ENCODE measurements around the gene SLCO2B1.
A peak's percentile ranks its signal among the peaks of the same experiment; 100 is the strongest.
"Not testable (repeated sequence)": the region's sequence is repeated elsewhere in the genome, so short reads cannot be mapped to it uniquely, and the experiment has no call there.

SLCO2B1 gene, protein sequence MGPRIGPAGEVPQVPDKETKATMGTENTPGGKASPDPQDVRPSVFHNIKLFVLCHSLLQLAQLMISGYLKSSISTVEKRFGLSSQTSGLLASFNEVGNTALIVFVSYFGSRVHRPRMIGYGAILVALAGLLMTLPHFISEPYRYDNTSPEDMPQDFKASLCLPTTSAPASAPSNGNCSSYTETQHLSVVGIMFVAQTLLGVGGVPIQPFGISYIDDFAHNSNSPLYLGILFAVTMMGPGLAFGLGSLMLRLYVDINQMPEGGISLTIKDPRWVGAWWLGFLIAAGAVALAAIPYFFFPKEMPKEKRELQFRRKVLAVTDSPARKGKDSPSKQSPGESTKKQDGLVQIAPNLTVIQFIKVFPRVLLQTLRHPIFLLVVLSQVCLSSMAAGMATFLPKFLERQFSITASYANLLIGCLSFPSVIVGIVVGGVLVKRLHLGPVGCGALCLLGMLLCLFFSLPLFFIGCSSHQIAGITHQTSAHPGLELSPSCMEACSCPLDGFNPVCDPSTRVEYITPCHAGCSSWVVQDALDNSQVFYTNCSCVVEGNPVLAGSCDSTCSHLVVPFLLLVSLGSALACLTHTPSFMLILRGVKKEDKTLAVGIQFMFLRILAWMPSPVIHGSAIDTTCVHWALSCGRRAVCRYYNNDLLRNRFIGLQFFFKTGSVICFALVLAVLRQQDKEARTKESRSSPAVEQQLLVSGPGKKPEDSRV

GRCh38 chr11:75150879-75151278 lies at the start of gene SLCO2B1:
SLCO2B1 (plus strand) TSS chr11:75151107; CDS start chr11:75151382, 275 bp downstream.
- no peak for DNase-seq (ENCODE audit: low read depth in 2 of 2)

DNA sequence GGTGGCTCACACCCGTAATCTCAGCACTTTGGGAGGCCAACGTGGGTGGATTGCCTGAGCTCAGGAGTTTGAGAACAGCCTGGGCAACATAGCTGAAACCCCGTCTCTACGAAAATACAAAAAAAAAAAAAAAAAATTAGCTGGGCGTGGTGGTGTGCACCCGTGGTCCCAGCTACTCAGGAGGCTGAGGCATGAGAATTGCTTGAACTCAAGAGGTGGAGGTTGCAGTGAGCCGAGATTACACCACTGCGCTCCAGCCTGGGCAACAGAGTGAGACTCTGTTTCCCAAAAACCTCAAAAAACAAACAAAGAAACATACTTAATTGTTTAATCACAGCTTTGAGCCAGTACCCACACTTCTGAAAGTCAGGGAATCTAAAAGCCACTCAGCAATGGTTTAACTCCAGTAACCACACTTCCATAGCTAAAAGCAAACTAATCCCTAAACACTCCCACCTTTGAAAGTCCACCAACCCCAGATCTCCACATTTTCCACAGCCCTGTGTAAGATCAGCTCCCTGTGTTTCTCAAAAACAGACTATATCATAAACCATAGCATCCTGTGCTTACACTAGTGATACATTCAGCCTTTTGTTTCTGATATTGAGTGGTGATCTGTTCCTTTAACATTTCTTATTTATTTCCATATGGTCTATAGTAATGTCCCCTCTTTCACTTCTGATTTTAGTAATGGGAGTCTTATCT lies 49.3 kb upstream of the SLCO2B1 start:
- DNase-seq (ENCODE audit: low read depth in 2 of 2) = no peak

DNA sequence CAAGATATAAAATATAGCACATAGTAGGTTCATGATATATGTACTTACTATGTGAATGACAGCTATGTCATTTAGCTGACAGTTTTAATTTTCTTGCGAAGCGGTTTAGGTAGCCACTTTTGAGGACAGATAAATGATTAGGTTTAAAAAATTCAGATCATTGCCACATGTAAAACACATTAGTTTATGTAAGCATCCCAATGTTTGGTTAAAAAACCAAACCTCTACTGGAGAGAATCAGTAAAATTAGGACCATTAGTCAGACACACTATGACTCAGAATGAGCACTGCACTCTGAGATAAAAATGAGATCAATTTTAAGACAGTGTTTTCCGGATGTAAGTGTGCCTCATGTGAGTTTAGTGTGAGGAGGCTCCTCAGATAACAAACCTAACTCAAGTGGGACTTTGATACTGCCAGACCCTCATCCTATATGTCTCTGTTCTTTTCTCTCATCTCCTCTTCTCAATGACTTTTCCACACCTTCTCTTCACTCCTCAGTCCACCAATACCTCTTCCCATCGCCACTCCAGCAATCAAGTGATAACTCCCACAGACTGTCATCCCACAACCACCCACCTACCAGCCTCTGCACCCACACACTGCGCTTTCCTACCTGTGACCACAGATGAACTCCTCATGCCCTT lies 47.4 kb upstream of the SLCO2B1 start:
- no peak for DNase-seq (ENCODE audit: low read depth in 2 of 2)

DNA sequence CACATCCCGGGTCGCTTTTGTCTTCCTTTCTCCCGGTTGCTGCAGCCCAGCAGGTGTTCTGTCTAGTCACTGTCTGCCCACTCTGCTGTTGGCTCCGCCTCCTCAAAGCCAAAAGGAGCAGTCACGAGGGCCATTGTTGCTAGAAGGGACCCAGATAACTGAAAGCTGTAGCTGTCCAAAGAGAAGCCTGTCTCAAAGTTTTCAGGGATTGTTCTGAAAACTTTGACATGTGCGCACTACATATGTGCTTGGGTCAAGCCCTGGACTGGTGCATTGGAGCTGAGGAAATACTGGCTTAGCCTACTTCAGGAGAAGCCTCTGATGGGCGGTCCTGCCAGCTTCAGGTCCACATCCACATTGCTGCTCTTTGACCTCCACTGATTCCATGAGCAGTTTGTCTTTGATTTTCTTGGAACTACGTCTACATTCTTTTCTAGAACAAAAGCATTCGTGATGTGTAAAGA lies 45.4 kb upstream of the SLCO2B1 start:
- DNase-seq (ENCODE audit: low read depth in 2 of 2) = no peak

DNA sequence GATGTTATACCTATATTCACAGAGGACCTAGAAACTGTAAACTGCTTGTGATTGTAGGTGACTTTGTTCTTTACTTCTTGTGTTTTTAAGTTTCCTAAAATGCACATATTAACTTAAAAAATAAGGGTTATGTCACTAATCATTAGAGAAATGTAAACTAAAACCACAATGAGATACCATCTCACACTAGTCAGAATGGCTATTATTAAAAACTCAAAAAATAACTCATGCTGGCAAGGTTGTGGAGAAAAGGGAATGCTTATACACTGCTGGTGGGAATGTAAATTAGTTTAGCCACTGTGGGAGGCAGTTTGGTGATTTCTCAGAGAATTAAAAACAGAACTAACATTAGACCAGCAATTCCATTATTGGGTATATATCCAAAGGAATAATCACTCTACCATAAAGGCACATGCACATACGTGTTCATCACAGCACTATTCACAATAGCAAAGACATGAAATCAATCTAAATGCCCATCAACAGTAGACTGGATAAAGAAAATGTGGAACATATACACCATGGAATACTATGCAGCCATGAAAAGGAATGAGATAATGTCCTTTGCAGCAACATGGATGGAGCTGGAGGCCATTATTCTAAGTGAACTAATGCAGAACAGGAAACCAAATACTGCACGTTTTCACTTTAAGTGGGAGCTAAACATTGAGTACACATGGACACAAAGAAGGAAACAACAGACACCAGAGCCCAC lies 44.8 kb upstream of the SLCO2B1 start:
- not testable (repeated sequence) for DNase-seq (ENCODE audit: low read depth in 2 of 2)

GRCh38 chr11:75107187-75107586 lies 43.7 kb upstream of the SLCO2B1 start:
- DNase-seq (ENCODE audit: low read depth in 2 of 2) = no peak

DNA sequence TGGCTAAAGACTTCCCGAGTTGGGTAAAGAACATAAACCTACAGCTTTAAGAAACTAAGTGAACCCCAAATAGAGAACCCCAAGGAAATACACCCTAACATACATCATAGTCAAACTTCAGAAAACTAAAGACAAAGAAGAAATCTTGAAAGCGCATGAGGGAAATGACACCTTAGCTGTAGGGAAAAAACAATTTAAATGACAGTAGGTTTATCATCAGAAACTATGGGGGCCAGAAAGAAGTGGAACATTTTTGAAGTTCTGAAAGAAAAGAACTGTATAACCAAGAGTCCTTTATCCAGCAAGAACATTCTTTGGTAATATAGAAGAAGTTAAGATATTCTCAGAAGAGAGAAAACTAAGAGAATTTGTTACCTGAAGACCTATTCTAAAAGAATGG lies 38.7 kb upstream of the SLCO2B1 start:
- DNase-seq (ENCODE audit: low read depth in 2 of 2) = no peak

GRCh38 chr11:75113030-75113429 lies 37.9 kb upstream of the SLCO2B1 start:
- DNase-seq (ENCODE audit: low read depth in 2 of 2) = no peak

DNA sequence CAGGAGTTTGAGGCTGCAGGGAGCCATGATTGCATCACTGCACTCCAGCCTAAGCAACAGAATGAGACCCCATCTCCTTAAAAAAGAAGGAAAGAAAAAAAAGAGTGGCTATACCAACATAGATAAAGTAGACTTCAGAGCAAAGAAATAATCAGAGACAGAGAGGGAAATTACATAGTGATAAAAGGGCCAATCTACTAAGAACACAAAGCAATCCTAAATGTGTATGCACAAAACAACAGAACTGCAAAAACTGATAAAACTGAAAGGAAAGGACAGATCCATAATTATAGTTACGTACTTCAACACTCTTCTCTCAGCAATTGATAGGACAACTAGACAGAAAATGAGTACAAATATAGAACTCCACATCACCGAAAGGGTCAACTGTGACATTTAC lies 36.4 kb upstream of the SLCO2B1 start:
- no peak for DNase-seq (ENCODE audit: low read depth in 2 of 2)

GRCh38 chr11:75118577-75118976 lies 32.3 kb upstream of the SLCO2B1 start:
- DNase-seq (ENCODE audit: low read depth in 2 of 2) = no peak

DNA sequence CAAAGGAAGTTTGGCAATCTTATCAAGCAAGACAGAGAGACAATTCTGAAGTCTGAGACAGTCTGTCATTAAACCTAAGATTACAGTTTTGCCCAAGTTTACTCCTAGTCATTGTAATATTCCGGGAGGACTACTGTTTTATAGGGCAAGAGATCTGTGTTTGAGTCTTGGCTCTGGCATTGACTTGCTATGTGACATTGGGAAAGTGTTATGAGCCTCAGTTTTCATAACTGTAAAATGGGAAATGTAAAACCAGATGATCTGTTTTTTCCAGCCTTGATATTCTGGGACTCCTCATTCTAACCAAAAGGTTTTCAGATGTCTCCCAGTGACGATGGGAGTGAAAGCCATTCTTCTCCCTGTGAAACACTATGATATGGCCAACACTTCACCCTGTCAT lies 24.3 kb upstream of the SLCO2B1 start:
- no peak for DNase-seq (ENCODE audit: low read depth in 2 of 2)

DNA sequence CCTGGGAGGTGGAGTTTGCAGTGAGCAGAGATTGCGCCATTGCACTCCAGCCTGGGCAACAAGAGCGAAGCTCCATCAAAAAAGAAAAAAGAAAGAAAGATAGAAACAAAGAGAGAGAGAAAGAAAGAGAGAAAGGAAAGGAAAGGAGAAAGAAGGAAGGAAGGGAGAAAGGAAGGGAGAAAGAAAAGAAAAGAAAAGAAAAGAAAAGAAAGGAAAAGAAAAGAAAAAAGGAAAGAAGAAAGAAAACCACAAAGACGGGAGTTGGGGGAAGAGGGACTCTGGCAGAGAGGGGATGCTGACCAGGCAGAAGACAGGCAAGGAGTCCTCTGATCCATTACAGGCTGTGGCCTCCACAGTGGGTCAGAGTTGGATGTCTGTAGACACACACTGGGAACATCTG lies 18.8 kb upstream of the SLCO2B1 start:
- DNase-seq (ENCODE audit: low read depth in 2 of 2) = no peak

- DNase-seq (ENCODE audit: low read depth in 2 of 2) = no peak
These were observed 16.9 kb upstream of the SLCO2B1 start for GRCh38 chr11:75133976-75134375.

DNA sequence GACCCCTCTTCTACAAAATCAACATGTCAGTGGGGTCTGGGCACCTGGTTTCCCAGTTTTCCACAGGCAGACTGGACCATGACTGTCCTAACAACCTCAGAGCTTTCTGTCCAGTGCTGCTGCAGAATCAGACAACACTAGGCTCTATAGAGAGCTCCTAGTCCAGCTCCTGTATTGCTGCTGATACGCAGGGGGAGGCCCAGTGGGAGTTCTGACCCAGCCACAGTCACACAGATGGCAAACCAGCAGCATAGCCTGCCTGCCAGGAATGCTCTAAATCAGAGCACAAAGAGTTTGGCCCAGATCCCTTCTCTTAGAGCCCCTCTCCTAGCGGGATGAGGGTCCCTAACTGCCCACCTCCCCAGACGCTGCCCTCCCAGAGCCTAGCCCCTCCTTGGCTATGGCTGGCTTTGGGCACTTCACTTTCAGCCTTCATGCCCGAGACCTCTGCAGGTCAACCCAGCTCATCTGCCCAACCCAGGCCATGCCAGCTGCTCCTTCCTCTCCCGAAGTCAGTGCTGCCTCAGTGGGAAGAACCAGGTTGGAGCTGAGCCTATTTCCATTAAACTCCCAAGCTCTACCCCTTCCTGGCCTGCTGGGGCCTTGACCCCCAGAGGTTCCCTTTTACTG lies 15.8 kb upstream of the SLCO2B1 start:
- no peak for DNase-seq (ENCODE audit: low read depth in 2 of 2)

DNA sequence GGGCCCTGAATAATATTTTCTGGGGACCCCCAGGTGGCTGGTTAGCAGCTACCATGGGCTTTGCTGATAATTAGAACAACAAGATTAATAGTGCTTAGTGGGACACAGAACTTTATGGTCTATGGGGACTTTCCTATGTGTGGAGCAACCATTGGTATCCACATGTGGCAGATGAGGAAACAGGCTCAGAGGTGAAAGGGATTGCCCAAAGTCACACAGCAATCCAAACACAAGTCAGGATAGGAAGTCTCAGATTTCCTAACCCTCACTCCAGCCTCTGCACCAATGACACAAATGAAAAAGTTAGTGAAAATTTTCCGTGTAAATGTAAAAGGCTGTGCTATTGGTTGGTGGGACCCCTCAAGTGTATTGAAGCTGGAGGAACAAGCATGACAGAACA lies 15.3 kb upstream of the SLCO2B1 start:
- DNase-seq (ENCODE audit: low read depth in 2 of 2) = no peak

DNA sequence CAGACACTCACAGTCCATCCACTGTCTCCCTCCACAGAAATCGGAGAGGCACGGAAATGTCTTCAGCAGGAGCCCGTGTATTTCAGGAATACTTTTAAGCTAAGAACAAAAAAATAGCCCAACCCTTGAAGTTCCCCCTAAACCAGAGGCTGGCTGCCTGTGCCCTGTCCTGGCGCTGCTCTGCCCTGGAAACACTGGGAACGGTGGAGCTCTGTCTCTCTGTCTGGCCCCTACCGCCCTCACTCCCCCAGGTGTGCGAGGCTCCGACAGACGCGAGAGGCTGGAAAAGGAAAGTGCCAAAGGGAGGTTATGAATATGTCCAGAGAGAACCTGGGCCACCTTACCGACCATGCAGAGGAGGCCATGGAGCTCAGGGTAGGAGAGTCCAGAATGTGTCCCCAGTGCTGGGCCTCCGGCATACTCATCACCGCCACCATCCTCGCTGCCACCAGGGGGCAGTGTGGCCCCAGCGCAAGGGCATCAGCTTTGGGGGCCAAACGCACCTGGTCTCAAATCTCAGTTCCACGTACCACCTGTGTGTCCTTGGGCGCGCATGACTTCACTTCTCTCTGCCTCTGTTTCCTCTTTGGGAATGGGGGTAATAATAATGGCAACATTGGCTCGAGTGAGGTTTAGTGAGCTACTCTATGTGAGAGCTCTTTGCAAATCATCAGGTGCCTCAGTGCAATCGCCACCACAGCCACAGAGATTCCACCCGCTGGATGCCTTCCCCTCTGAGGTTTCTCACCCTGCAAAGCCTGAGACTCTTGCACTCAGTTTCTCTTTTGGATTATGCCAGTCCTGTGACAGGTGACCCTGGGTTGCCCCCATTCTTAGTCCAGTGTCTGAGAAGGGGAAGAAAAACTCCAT lies 10.4 kb upstream of the SLCO2B1 start:
- DNase-seq (ENCODE audit: low read depth in 2 of 2) = peak; percentile 76 to 78

GRCh38 chr11:75141166-75141565 lies 9.7 kb upstream of the SLCO2B1 start:
- DNase-seq (ENCODE audit: low read depth in 2 of 2) = no peak

DNA sequence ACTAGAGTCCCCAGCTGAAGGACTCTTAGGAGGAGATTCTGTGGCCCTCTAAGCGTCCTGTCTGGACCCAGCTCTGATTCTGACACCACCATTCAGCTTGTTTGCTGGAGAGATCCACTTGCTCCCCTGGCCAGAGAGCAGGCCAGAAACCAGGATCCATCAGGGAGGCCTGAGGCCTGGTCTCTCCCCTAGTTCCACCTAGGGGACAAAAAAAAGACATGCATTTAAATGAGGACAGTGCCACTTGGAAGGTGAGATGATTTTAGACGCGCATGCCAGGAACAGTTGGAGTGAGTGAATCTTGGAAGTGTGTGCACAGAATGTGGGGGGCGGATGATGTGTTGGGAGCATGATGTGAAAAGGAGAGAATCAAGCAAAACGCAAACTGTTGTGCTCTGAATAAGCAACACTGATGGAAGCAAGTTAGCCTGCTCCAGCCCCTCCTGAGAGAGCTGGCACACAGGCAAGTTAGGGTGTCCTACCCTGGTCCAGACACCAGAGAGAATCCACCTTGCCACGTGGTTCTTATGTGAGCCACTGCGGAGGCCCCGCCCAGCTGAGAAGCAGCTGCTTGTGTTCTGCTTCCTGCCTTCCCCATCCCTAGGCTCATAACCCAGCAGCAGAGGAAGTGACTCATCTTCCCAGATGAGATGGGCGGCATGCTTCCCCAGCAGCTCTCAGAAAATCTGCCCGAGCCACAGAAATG lies 8.0 kb upstream of the SLCO2B1 start:
- DNase-seq (ENCODE audit: low read depth in 2 of 2) = peak; percentile 52 to 66

GRCh38 chr11:75143420-75143731 lies 7.5 kb upstream of the SLCO2B1 start:
- DNase-seq (ENCODE audit: low read depth in 2 of 2) = no peak

GRCh38 chr11:75144716-75145014 lies 6.2 kb upstream of the SLCO2B1 start:
- DNase-seq (ENCODE audit: low read depth in 2 of 2) = no peak
